RWPE2 (cell line): ENCODE data around the gene SLC1A7.

Experiments used
- ATAC-seq: fragments of 200-7000 bp; cut with Tn5 transposase; 3 replicates; pipeline ENCODE4 v1.9.1; 2021; ENCODE audit warnings: low read depth
- DNase-seq: peaks from one replicate; pipeline ENCODE4 v3.0.0-alpha.2; 2020; ENCODE audit warnings: low spot score
- H3K27ac ChIP-seq: fragments of 450-650 bp; 2 replicates; pipeline ENCODE4 v1.5.1; 2017; ENCODE audit warnings: mild to moderate bottlenecking; ENCODE audit not compliant: poor library complexity, severe bottlenecking
- H3K27me3 ChIP-seq: fragments of 250-450 bp; sonication (Bioruptor Pico); 2 replicates; pipeline ENCODE4 v1.5.1; 2021; ENCODE audit warnings: mild to moderate bottlenecking, moderate library complexity; ENCODE audit not compliant: insufficient read depth, poor library complexity, severe bottlenecking
- H3K36me3 ChIP-seq: fragments of 250-450 bp; sonication (Bioruptor Pico); 2 replicates; pipeline ENCODE4 v1.5.1; 2020; ENCODE audit warnings: low read depth, mild to moderate bottlenecking, moderate library complexity
- H3K4me1 ChIP-seq: fragments of 250-450 bp; sonication (Bioruptor Pico); 2 replicates; pipeline ENCODE4 v1.5.1; 2021; ENCODE audit warnings: mild to moderate bottlenecking, moderate library complexity; ENCODE audit not compliant: insufficient read depth, poor library complexity, severe bottlenecking
- H3K4me3 ChIP-seq: fragments of 250-450 bp; sonication (Bioruptor Pico); 2 replicates; pipeline ENCODE4 v1.5.1; 2021; ENCODE audit warnings: mild to moderate bottlenecking, moderate library complexity; ENCODE audit not compliant: severe bottlenecking
- H3K9me3 ChIP-seq: fragments of 250-450 bp; sonication (Bioruptor Pico); 2 replicates; pipeline ENCODE4 v1.5.1; 2021; ENCODE audit warnings: mild to moderate bottlenecking, moderate library complexity; ENCODE audit not compliant: severe bottlenecking
- TF ChIP-seq, protein P1 (sequence below): fragments of 450-650 bp; IDR thresholded peaks from one replicate; pipeline ENCODE4 v1.5.1; 2017; ENCODE audit warnings: mild to moderate bottlenecking, moderate library complexity; ENCODE audit not compliant: poor library complexity, severe bottlenecking

Gene SLC1A7

DNA sequence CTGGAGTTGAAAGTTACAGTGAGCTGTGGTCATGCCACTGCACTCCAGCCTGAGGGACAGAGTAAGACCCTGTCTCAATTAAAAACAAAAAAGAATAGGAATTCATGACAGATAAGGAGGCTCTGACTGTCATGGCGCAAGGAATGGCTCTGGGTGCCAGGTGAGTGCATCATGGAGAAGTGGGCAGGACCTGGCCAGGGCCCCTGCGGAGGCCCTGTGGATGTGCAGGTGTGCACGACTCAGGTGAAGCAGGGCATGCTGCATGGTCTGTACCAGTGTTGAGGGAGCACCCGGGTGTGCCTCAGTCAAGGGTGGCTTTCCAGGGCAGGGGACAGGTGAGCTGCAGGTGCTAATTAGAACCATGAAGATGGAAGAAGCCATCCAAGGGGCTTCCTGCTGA lies 14.0 kb downstream of the SLC1A7 start:
- DNase-seq = no peak
- Histone ChIP-seq H3K27ac (no peak overlapping the region), H3K9me3 (no peaks in the 10 kb centered on the region), H3K4me1 (no peaks in the 10 kb centered on the region), H3K4me3 (no peak overlapping the region), H3K27me3 (no peaks in the 10 kb centered on the region), H3K36me3 (no peaks in the 10 kb centered on the region)
- no peak for ATAC-seq
- TF ChIP-seq, protein P1, sequence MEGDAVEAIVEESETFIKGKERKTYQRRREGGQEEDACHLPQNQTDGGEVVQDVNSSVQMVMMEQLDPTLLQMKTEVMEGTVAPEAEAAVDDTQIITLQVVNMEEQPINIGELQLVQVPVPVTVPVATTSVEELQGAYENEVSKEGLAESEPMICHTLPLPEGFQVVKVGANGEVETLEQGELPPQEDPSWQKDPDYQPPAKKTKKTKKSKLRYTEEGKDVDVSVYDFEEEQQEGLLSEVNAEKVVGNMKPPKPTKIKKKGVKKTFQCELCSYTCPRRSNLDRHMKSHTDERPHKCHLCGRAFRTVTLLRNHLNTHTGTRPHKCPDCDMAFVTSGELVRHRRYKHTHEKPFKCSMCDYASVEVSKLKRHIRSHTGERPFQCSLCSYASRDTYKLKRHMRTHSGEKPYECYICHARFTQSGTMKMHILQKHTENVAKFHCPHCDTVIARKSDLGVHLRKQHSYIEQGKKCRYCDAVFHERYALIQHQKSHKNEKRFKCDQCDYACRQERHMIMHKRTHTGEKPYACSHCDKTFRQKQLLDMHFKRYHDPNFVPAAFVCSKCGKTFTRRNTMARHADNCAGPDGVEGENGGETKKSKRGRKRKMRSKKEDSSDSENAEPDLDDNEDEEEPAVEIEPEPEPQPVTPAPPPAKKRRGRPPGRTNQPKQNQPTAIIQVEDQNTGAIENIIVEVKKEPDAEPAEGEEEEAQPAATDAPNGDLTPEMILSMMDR = no peak

DNA sequence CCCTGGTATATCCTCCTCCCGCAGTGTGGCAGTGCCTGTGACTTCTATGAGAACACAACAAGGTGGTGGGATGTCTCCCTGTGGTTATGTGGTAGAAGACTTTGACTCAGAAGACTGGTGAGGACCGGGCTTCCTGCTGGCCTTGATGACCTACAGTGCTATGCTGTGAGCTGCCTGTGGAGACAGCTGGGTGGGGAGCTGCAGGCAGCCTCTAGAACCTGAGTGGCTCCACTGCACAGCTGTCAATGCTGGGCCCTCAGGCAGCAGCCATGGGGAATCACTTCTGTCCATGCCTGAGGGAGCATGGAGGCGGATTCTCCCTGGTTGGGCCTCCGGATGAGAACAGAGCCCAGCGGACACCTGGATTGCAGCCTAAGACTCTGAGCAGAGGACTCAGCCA lies 14.9 kb downstream of the SLC1A7 start:
- Histone ChIP-seq H3K4me3 (no peak overlapping the region), H3K27ac (no peak overlapping the region), H3K36me3 (no peaks in the 10 kb centered on the region), H3K4me1 (no peaks in the 10 kb centered on the region), H3K27me3 (no peaks in the 10 kb centered on the region), H3K9me3 (no peaks in the 10 kb centered on the region)
- DNase-seq = no peak
- TF ChIP-seq, protein P1 = no peak
- no peak for ATAC-seq

DNA sequence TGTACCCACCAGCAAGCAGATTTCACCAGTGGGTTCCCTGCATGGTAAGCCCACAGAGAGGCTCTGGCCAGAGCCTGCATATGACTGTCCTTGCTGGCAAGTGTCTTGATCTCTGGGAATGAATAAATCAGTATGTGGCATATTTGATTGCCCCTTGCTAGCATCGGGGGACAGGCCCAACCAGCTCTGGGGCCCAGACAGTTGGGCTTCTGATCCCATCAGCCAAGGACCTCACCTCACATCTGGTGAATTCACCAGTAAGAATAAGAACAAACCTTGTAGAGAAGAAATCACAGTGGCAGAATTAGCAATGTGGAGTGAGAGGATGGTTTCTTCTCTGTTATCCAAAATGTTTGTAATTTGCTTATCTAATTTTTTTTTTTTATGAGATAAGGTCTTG lies 15.9 kb downstream of the SLC1A7 start:
- TF ChIP-seq, protein P1 = no peak
- ATAC-seq = no peak
- H3K27me3 ChIP-seq = no peaks in the 10 kb centered on the region

DNA sequence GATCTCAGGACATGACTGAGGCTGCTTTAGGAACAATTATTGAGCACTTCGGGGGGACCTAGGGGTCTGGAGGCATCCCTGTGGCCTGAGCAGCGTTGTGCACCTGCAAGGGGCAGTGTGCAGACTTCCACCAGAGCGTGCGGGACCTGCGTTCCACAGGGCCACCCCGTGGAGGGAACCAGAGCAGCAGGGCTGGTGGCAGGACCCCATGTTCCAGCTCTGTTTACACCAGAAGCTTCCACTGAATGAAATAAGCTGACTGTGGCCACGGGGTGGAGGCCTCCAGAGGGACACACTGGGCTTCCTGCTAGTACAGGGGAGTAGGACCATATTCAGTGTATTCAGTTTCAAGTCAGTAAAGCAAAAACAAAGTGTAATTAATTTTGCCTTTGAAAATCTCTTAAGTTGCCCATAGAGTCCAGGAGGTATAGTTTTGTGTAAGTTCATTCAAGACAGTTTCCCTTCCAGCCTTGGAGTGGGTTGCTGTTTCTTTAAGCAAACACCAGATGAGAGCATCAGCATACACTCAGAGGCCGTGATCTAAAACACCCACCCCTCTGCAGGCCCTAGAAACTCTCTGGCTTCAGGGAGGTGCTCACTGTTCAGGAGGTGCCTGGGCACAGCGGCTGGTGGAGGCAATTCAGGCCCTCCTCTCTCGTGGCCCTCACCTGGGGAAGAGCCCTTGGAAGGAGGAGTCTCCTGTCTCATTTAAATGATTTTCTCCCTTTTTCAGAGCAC lies 16.6 kb downstream of the SLC1A7 start:
- DNase-seq = no peak
- Histone ChIP-seq H3K36me3 (no peaks in the 10 kb centered on the region), H3K4me3 (no peak overlapping the region), H3K27ac (no peak overlapping the region), H3K4me1 (no peaks in the 10 kb centered on the region), H3K27me3 (no peaks in the 10 kb centered on the region), H3K9me3 (no peaks in the 10 kb centered on the region)
- no peak for ATAC-seq
- TF ChIP-seq, protein P1 = no peak

More for the DNA sequence above, 15.9 kb downstream of the SLC1A7 start:
- no peak for DNase-seq
- H3K27ac ChIP-seq = no peak overlapping the region
- H3K4me3 ChIP-seq = no peak overlapping the region
- no peaks in the 10 kb centered on the region for H3K9me3 ChIP-seq
- no peaks in the 10 kb centered on the region for H3K4me1 ChIP-seq
- no peaks in the 10 kb centered on the region for H3K36me3 ChIP-seq

DNA sequence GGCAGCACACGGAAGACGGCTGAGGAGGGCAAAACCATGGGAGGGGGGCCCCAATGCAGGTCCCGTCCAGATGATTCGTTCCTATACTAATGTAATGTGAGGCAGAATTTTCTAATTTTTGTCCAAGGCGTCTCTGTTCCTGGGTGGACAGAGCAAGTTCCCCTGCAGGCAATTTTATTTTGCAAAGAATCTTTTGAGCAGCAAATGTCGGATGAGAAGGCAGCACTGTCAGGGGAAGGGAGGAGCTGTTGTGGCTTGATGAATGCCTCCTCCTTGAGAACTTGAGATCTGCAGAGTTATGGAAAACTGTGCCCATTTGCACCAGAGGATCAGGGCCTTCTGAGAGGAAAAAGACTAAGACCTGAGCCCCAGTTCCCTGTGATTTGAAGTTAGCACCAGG lies 17.3 kb downstream of the SLC1A7 start:
- Histone ChIP-seq H3K4me1 (no peaks in the 10 kb centered on the region), H3K27me3 (no peaks in the 10 kb centered on the region), H3K36me3 (no peaks in the 10 kb centered on the region), H3K9me3 (no peaks in the 10 kb centered on the region), H3K4me3 (no peak overlapping the region), H3K27ac (no peak overlapping the region)
- no peak for DNase-seq
- ATAC-seq = no peak
- TF ChIP-seq, protein P1 = no peak
